Mesenchymal stem cell (in vitro differentiated cells and primary cell): ENCODE data around the gene USP47. TPM values are rescaled to one million over a fixed set of nuclear protein-coding genes. Genes with fewer than 3 reads are reported as not detected.
A peak's percentile ranks its signal among the peaks of the same experiment; 100 is the strongest.

Experiments
- DNase-seq: peaks from one replicate; pipeline ENCODE4 v3.0.0-alpha.2; 2013
- H2AFZ ChIP-seq: one replicate; pipeline ENCODE4 v1.6.1; 2013; ENCODE audit warnings: low read depth, mild to moderate bottlenecking, control low read depth, inconsistent platforms, low read length, moderate library complexity
- H2AK5ac ChIP-seq: 2 replicates; pipeline ENCODE4 v1.6.1; 2013; ENCODE audit warnings: low read length, moderate library complexity, mild to moderate bottlenecking, inconsistent platforms; ENCODE audit not compliant: severe bottlenecking
- H2BK120ac ChIP-seq: one replicate; pipeline ENCODE4 v1.6.1; 2013; ENCODE audit warnings: low read depth, mild to moderate bottlenecking, inconsistent platforms, low read length, moderate library complexity
- H2BK12ac ChIP-seq, 2 experiments: one replicate each; pipeline ENCODE4 v1.6.1; 2013; ENCODE audit warnings: inconsistent platforms in 2 of 2, low read length in 2 of 2, mild to moderate bottlenecking in 2 of 2, moderate library complexity in 2 of 2, control low read depth in 1 of 2
- H2BK15ac ChIP-seq: one replicate; pipeline ENCODE4 v1.6.1; 2013; ENCODE audit warnings: mild to moderate bottlenecking, low read depth, inconsistent platforms; ENCODE audit not compliant: poor library complexity, severe bottlenecking
- H2BK5ac ChIP-seq: 2 replicates; pipeline ENCODE4 v1.6.1; 2013; ENCODE audit warnings: low read depth, mild to moderate bottlenecking, low read length, control low read depth, inconsistent platforms; ENCODE audit not compliant: poor library complexity, severe bottlenecking
- H3K14ac ChIP-seq, 2 experiments: one replicate each; pipeline ENCODE4 v1.6.1; 2013; ENCODE audit warnings: inconsistent platforms in 2 of 2, low read length in 2 of 2, control low read depth in 1 of 2, mild to moderate bottlenecking in 1 of 2, moderate library complexity in 1 of 2
- H3K18ac ChIP-seq, 2 experiments: one replicate each; pipeline ENCODE4 v1.6.1; 2013; ENCODE audit warnings: inconsistent platforms in 2 of 2, low read length in 2 of 2, control low read depth in 1 of 2, low read depth in 1 of 2, mild to moderate bottlenecking in 1 of 2
- H3K23ac ChIP-seq, 2 experiments: one replicate each; pipeline ENCODE4 v1.6.1; 2013; ENCODE audit warnings: inconsistent platforms in 2 of 2, low read length in 2 of 2, mild to moderate bottlenecking in 2 of 2, moderate library complexity in 2 of 2, control low read depth in 1 of 2
- H3K27ac ChIP-seq: 2 replicates; pipeline ENCODE4 v1.5.1; 2013; ENCODE audit warnings: mild to moderate bottlenecking, moderate library complexity, low read length, control low read depth, inconsistent platforms; ENCODE audit not compliant: poor library complexity, severe bottlenecking
- H3K27me3 ChIP-seq, 2 experiments: 2 replicates each; pipeline versions ENCODE4 v1.6.1 to v1.7.0; 2013; ENCODE audit warnings: low read length in 2 of 2, mild to moderate bottlenecking in 2 of 2, moderate library complexity in 2 of 2, control low read depth in 1 of 2, inconsistent platforms in 1 of 2; ENCODE audit not compliant: control insufficient read depth in 1 of 2, insufficient read depth in 1 of 2
- H3K36me3 ChIP-seq, 2 experiments: 2 replicates each; pipeline versions ENCODE4 v1.6.1 to v1.7.0; 2013; ENCODE audit warnings: low read length in 2 of 2, control low read depth in 1 of 2, inconsistent platforms in 1 of 2, low read depth in 1 of 2, mild to moderate bottlenecking in 1 of 2; ENCODE audit not compliant: insufficient read depth in 2 of 2, control insufficient read depth in 1 of 2
- H3K4ac ChIP-seq, 2 experiments: one replicate each; pipeline ENCODE4 v1.6.1; 2013; ENCODE audit warnings: inconsistent platforms in 2 of 2, low read length in 2 of 2, mild to moderate bottlenecking in 2 of 2, moderate library complexity in 2 of 2, control low read depth in 1 of 2, low read depth in 1 of 2
- H3K4me1 ChIP-seq: 2 replicates; pipeline ENCODE4 v1.6.1; 2013; ENCODE audit warnings: low read depth, low read length, control low read depth; ENCODE audit not compliant: control insufficient read depth, insufficient read depth
- H3K4me2 ChIP-seq: 2 replicates; pipeline ENCODE4 v1.6.1; 2013; ENCODE audit warnings: low read length, mild to moderate bottlenecking, inconsistent platforms; ENCODE audit not compliant: poor library complexity, severe bottlenecking
- H3K4me3 ChIP-seq, 2 experiments: 2 replicates each; pipeline versions ENCODE4 v1.5.1 to v1.7.0; 2013; ENCODE audit warnings: low read length in 2 of 2, mild to moderate bottlenecking in 2 of 2, control low read depth in 1 of 2, low read depth in 1 of 2; ENCODE audit not compliant: insufficient read depth in 1 of 2
- H3K79me1 ChIP-seq: replicated peaks from 2 replicates; pipeline ENCODE4 v1.6.1; 2013; ENCODE audit warnings: mild to moderate bottlenecking, control low read depth, low read length, inconsistent platforms; ENCODE audit not compliant: poor library complexity, severe bottlenecking
- H3K9ac ChIP-seq: 2 replicates; pipeline ENCODE4 v1.7.0; 2013; ENCODE audit warnings: mild to moderate bottlenecking, low read length, moderate library complexity
- H3K9me3 ChIP-seq: 2 replicates; pipeline ENCODE4 v1.7.0; 2013; ENCODE audit warnings: mild to moderate bottlenecking, low read length; ENCODE audit not compliant: control insufficient read depth
- H4K8ac ChIP-seq: one replicate; pipeline ENCODE4 v1.6.1; 2013; ENCODE audit warnings: inconsistent platforms, mild to moderate bottlenecking, low read length, moderate library complexity
- H4K91ac ChIP-seq: one replicate; pipeline ENCODE4 v1.6.1; 2013; ENCODE audit warnings: mild to moderate bottlenecking, low read length, inconsistent platforms
- WGBS: methylation state at CpG from one replicate; pipeline ENCODE4 v1.1.7; 2013; ENCODE audit warnings: mixed read lengths; 5-methylcytosine and 5-hydroxymethylcytosine counted together
- polyA plus RNA-seq, 2 experiments: library from polyadenylated mRNA; stranded (reverse); fragments of 200-250 nt; gene quantifications; one replicate each; pipeline ENCODE4 v1.2.3, GENCODE V29; 2013

The USP47 gene
- polyA plus RNA-seq (2013, experiment 1 of 2), result 31.2 TPM
- 30.0 TPM for polyA plus RNA-seq (2013, experiment 2 of 2)

- no peaks in the 10 kb centered on the region for H3K36me3 ChIP-seq
- peak; percentile 91 for DNase-seq
Observed at GRCh38 chr11:11841723-11842420, at the start of gene USP47. Gene USP47, plus strand, starts transcription at chr11:11841972. Its CDS starts 214 bp downstream, at chr11:11842186.

GRCh38 chr11:11793073-11793472 lies 48.7 kb upstream of the USP47 start:
- Histone ChIP-seq H3K4me3 (no peak overlapping the region), H3K14ac (no peak overlapping the region), H4K8ac (no peak overlapping the region), H3K18ac (no peak overlapping the region), H3K9ac (no peak overlapping the region), H3K23ac (no peak overlapping the region), H3K27me3 (peaks cover 0 to 5% of the 10 kb centered on the region in 2 experiments), H2BK12ac (no peak overlapping the region), H2BK5ac (no peak overlapping the region), H3K36me3 (no peaks in the 10 kb centered on the region), H3K4me2 (no peak overlapping the region), H2AK5ac (no peak overlapping the region), H3K4me1 (no peaks in the 10 kb centered on the region), H2BK15ac (no peak overlapping the region), H3K27ac (no peak overlapping the region), H3K79me1 (no peaks in the 10 kb centered on the region), H3K9me3 (no peaks in the 10 kb centered on the region), H4K91ac (no peak overlapping the region), H2AFZ (no peak overlapping the region), H2BK120ac (no peak overlapping the region), H3K4ac (no peak overlapping the region)
- DNase-seq, result no peak
- WGBS, result 87% methylated on average over 2 of the region's 2 CpGs

More at GRCh38 chr11:11841723-11842420, at the start of gene USP47:
- H3K27ac ChIP-seq, result peak within 1 kb of the TSS; percentile 97
- H3K79me1 ChIP-seq, result peaks cover 2% of the 10 kb centered on the region
- H4K8ac ChIP-seq, result peak within 1 kb of the TSS; percentile 98
- H3K4me1 ChIP-seq, result peaks cover 2% of the 10 kb centered on the region
- H2BK12ac ChIP-seq, result peak within 1 kb of the TSS; percentile 67 to 92
- H2BK5ac ChIP-seq, result peak within 1 kb of the TSS; percentile 97
- H3K4me3 ChIP-seq, result peak within 1 kb of the TSS; percentile 91 to 93
- H3K9ac ChIP-seq, result peak within 1 kb of the TSS; percentile 98
- peak within 1 kb of the TSS; percentile 97 for H4K91ac ChIP-seq
- under 1% methylated on average over 68 of the region's 70 CpGs for WGBS
- peak within 1 kb of the TSS; percentile 0 to 95 for H3K23ac ChIP-seq
- peak within 1 kb of the TSS; percentile 91 to 98 for H3K4ac ChIP-seq
- peak within 1 kb of the TSS; percentile 78 for H3K4me2 ChIP-seq
- H3K18ac ChIP-seq, result peak within 1 kb of the TSS; percentile 94 to 100
- peak within 1 kb of the TSS; percentile 97 for H2AFZ ChIP-seq
- peak within 1 kb of the TSS; percentile 91 for H2BK120ac ChIP-seq
- H3K27me3 ChIP-seq, result no peaks in the 10 kb centered on the region
- H2AK5ac ChIP-seq, result peak within 1 kb of the TSS; percentile 35
- H3K14ac ChIP-seq, result peak within 1 kb of the TSS in 1 of 2 experiments; percentile 99
- no peaks in the 10 kb centered on the region for H3K9me3 ChIP-seq
- H2BK15ac ChIP-seq, result peak within 1 kb of the TSS; percentile 96

GRCh38 chr11:11798586-11799438 lies 43.0 kb upstream of the USP47 start:
- H3K14ac ChIP-seq, result no peak overlapping the region
- H3K18ac ChIP-seq, result no peak overlapping the region
- no peak overlapping the region for H2BK15ac ChIP-seq
- H3K4ac ChIP-seq, result no peak overlapping the region
- no peaks in the 10 kb centered on the region for H3K36me3 ChIP-seq
- H3K9ac ChIP-seq, result no peak overlapping the region
- H4K8ac ChIP-seq, result no peak overlapping the region
- H2AFZ ChIP-seq, result no peak overlapping the region
- no peak overlapping the region for H3K23ac ChIP-seq
- peak; percentile 79 for DNase-seq
- no peak overlapping the region for H2BK12ac ChIP-seq
- 44% methylated on average over 3 of the region's 5 CpGs for WGBS
- H3K79me1 ChIP-seq, result no peaks in the 10 kb centered on the region
- H2BK5ac ChIP-seq, result no peak overlapping the region
- no peak overlapping the region for H4K91ac ChIP-seq
- H2AK5ac ChIP-seq, result no peak overlapping the region
- H3K4me2 ChIP-seq, result no peak overlapping the region
- H3K4me1 ChIP-seq, result no peaks in the 10 kb centered on the region
- H3K4me3 ChIP-seq, result no peak overlapping the region
- H3K27ac ChIP-seq, result no peak overlapping the region
- no peaks in the 10 kb centered on the region for H3K9me3 ChIP-seq
- H3K27me3 ChIP-seq, result peaks cover 0 to 5% of the 10 kb centered on the region in 2 experiments
- H2BK120ac ChIP-seq, result no peak overlapping the region

- Histone ChIP-seq H3K14ac (no peak overlapping the region), H3K27ac (no peak overlapping the region), H2BK120ac (no peak overlapping the region), H2BK12ac (no peak overlapping the region), H3K4me3 (no peak overlapping the region), H2BK15ac (no peak overlapping the region), H4K91ac (no peak overlapping the region), H2BK5ac (no peak overlapping the region), H2AFZ (no peak overlapping the region), H3K27me3 (no peaks in the 10 kb centered on the region), H4K8ac (no peak overlapping the region), H3K9me3 (no peaks in the 10 kb centered on the region), H3K4me1 (no peaks in the 10 kb centered on the region), H2AK5ac (no peak overlapping the region), H3K79me1 (no peaks in the 10 kb centered on the region), H3K4me2 (no peak overlapping the region), H3K9ac (no peak overlapping the region), H3K23ac (no peak overlapping the region), H3K18ac (no peak overlapping the region), H3K36me3 (no peaks in the 10 kb centered on the region), H3K4ac (no peak overlapping the region)
- WGBS, result no CpG with 5 or more reads among the region's 1 CpG
- DNase-seq, result no peak
Observed at GRCh38 chr11:11805228-11805627, 36.5 kb upstream of the USP47 start.
